Prostate gland (tissue), 2 donors: ENCODE results near the gene GLRX. TPM values are rescaled to one million over a fixed set of nuclear protein-coding genes. Genes with fewer than 3 reads are reported as not detected.

Experiments
- DNase-seq: peaks from one replicate; pipeline ENCODE4 v3.0.0-alpha.2; 2019; ENCODE audit warnings: low spot score
- H3K27ac ChIP-seq, 2 donors: fragments of 200-600 bp; sonication (generic); 2 replicates each; pipeline ENCODE4 v1.5.1; 2017 to 2019
- H3K27me3 ChIP-seq: fragments of 200-600 bp; sonication (generic); replicated peaks from 2 replicates; pipeline ENCODE4 v1.5.1; 2019; ENCODE audit not compliant: insufficient read depth
- H3K36me3 ChIP-seq, 2 donors: fragments of 200-600 bp; sonication (generic); 1 replicate in 1 of 2; 2 replicates in 1 of 2; pipeline versions ENCODE4 v1.5.1 to v1.8.1; 2017 to 2019
- H3K4me1 ChIP-seq: fragments of 200-600 bp; sonication (generic); replicated peaks from 2 replicates; pipeline ENCODE4 v1.5.1; 2019
- H3K4me3 ChIP-seq, 2 donors: fragments of 200-600 bp; sonication (generic); 2 replicates each; pipeline ENCODE4 v1.5.1; 2017 to 2019
- H3K9me3 ChIP-seq: fragments of 200-600 bp; sonication (generic); 2 replicates; pipeline ENCODE4 v1.5.1; 2017
- CTCF ChIP-seq, 4 experiments: fragments of 200-600 bp in 2 of 4; fragments of 450-650 bp in 2 of 4; sonication (generic) in 2 of 4; IDR thresholded peaks; 1 replicate in 3 of 4; 2 replicates in 1 of 4; pipeline ENCODE4 v1.5.1; 2016 to 2019; ENCODE audit warnings: antibody characterized with exemption in 4 of 4, mild to moderate bottlenecking in 2 of 4, moderate library complexity in 2 of 4
- POLR2A ChIP-seq: fragments of 450-650 bp; IDR thresholded peaks from one replicate; pipeline ENCODE4 v1.6.1; 2016; ENCODE audit warnings: antibody characterized with exemption, mild to moderate bottlenecking
- POLR2AphosphoS5 ChIP-seq: sonication (generic); formaldehyde crosslinking; IDR thresholded peaks from one replicate; pipeline ENCODE4 v1.6.1; 2017; ENCODE audit warnings: antibody characterized with exemption
- WGBS: methylation state at CpG from one replicate; pipeline ENCODE4 v1.1.5; 2018; 5-methylcytosine and 5-hydroxymethylcytosine counted together
- intact Hi-C: fragments of 100-400 bp; cut with DNase I; formaldehyde crosslinking; loops from one replicate; pipeline ENCODE4 v1.14.2; 2022
- total RNA-seq, 2 donors: library from RNA; depleted of rRNA; stranded (reverse); fragments of >200 nt; gene quantifications; one replicate each; pipeline ENCODE4 v1.1.0, GENCODE V29; 2016

Gene GLRX
- total RNA-seq, 2 donors from 2014 or later = 16.6 to 34.8 TPM

GRCh38 chr5:95783661-95784060 lies 38.9 kb downstream of the GLRX start:
- no peak for DNase-seq
- no peaks in the 10 kb centered on the region for H3K36me3 ChIP-seq
- no peaks in the 10 kb centered on the region for H3K9me3 ChIP-seq
- no peak overlapping the region for H3K27ac ChIP-seq
- H3K4me1 ChIP-seq = no peaks in the 10 kb centered on the region
- no peaks in the 10 kb centered on the region for H3K27me3 ChIP-seq
- intact Hi-C loops = loop anchor here (5.0 to 10.0 kb wide), 4 partner anchors 51 to 551 kb away; partner anchors contain the start of genes ELL2 and RHOBTB3
- TF ChIP-seq POLR2AphosphoS5 (no peak), POLR2A (no peak), CTCF (IDR thresholded peaks at IDR 0.05) (no peak)
- 95% methylated on average over 3 of the region's 3 CpGs for WGBS
- H3K4me3 ChIP-seq = no peak overlapping the region

DNA sequence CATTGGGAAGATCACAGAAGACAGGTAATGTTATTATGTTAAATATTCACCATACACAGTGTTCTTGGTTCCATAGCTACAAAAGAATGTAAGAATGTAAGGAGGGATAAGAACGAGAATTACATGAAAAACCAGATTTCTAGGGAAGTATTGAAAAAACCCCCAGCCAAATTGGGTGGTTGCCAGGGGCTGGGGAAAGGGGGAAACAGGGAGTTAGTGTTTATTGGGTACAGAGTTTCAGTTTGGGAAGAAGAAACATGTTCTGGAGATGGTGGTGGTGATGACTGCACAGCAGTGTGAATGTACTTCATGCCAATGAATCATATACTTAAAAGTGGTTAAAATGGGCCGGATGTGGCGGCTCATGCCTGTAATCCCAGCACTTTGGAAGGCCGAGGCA lies 40.3 kb downstream of the GLRX start:
- WGBS = 83% methylated on average over 4 of the region's 4 CpGs
- H3K4me1 ChIP-seq = no peaks in the 10 kb centered on the region
- TF ChIP-seq POLR2AphosphoS5 (no peak), CTCF (IDR thresholded peaks at IDR 0.05) (no peak), POLR2A (no peak)

DNA sequence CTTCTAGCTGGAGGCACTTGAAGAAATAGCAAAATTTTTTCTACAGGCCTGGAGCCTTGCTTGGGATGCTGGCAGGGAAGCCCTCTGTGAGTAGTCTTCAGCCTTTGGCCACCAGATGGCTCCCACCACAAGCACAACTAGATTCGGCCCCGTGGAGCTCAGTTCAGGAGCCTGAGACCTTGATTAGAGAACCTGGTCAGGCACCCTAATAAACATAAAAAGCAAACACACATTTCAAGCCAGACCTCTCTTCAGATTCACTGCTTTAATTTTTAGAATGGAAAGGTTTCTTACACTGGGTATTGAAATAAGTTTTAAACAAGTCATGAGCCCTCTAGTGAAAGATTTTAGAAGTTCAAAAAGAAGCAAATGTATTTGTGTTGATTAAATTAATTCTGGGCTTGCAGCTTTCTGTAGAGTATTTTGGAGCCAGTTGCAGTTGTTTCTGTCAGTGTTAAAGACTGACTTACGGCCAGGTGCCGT lies 41.4 kb downstream of the GLRX start:
- DNase-seq = peak; percentile 85
- WGBS = 10% methylated on average over 4 of the region's 4 CpGs
- Histone ChIP-seq H3K4me1 (no peaks in the 10 kb centered on the region), H3K27ac (peak overlapping the region; percentile 66 to 75), H3K4me3 (no peak overlapping the region), H3K9me3 (no peaks in the 10 kb centered on the region), H3K36me3 (no peaks in the 10 kb centered on the region), H3K27me3 (no peaks in the 10 kb centered on the region)
- intact Hi-C loops = loop anchor here (5.0 to 10.0 kb wide), 4 partner anchors 49 to 554 kb away; partner anchors contain the start of genes ELL2 and RHOBTB3
- TF ChIP-seq CTCF (IDR thresholded peaks at IDR 0.05) = peak; percentile 79 to 95 (median 86)
- TF ChIP-seq POLR2A = no peak
- peak; percentile 54 for TF ChIP-seq POLR2AphosphoS5

More for the DNA sequence above, 40.3 kb downstream of the GLRX start:
- Histone ChIP-seq H3K9me3 (no peaks in the 10 kb centered on the region), H3K36me3 (no peaks in the 10 kb centered on the region), H3K27ac (no peak overlapping the region), H3K4me3 (no peak overlapping the region), H3K27me3 (no peaks in the 10 kb centered on the region)
- intact Hi-C loops = loop anchor here (5.0 to 10.0 kb wide), 4 partner anchors 50 to 553 kb away; partner anchors contain the start of genes ELL2 and RHOBTB3
- no peak for DNase-seq

GRCh38 chr5:95780597-95780996 lies 41.9 kb downstream of the GLRX start:
- TF ChIP-seq CTCF (IDR thresholded peaks at IDR 0.05) = no peak
- no peak for TF ChIP-seq POLR2A
- no peak for TF ChIP-seq POLR2AphosphoS5
- no peaks in the 10 kb centered on the region for H3K9me3 ChIP-seq
- peak overlapping the region; percentile 66 to 75 for H3K27ac ChIP-seq
- peak; percentile 16 for DNase-seq
- no peaks in the 10 kb centered on the region for H3K4me1 ChIP-seq
- H3K4me3 ChIP-seq = no peak overlapping the region
- H3K36me3 ChIP-seq = no peaks in the 10 kb centered on the region
- 59% methylated on average over 7 of the region's 7 CpGs for WGBS
- H3K27me3 ChIP-seq = no peaks in the 10 kb centered on the region
- intact Hi-C loops = loop anchor here (5.0 to 10.0 kb wide), 4 partner anchors 48 to 554 kb away; partner anchors contain the start of genes ELL2 and RHOBTB3

DNA sequence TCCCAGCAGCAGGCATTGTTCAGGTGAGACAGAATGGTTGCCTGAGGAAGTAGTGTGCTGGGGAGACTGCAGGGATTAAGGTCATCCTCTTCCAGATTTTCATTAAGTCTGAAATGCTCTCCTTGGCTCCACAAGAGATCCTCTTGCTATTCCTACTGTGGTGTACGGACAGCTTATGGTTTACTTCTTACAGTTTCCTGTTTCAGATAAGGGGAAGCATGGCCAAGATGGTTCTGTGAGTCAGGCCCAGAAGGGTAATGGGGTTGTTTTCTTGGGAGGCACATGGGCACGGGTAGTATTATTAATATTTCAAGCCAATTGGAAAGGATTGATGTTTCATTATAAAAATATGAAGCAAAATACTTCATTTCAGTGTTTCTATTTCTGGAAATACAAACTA lies 42.9 kb downstream of the GLRX start:
- no peaks in the 10 kb centered on the region for H3K4me1 ChIP-seq
- no peaks in the 10 kb centered on the region for H3K27me3 ChIP-seq
- TF ChIP-seq POLR2A (no peak), POLR2AphosphoS5 (no peak), CTCF (IDR thresholded peaks at IDR 0.05) (no peak)
- H3K4me3 ChIP-seq = no peak overlapping the region
- no peaks in the 10 kb centered on the region for H3K9me3 ChIP-seq
- H3K36me3 ChIP-seq = no peaks in the 10 kb centered on the region
- H3K27ac ChIP-seq = peak overlapping the region; percentile 66 to 75
- intact Hi-C loops = loop anchor here (2.0 to 10.0 kb wide), 6 partner anchors 47 to 555 kb away; partner anchors contain the start of genes ELL2 and RHOBTB3
- 55% methylated on average over 2 of the region's 2 CpGs for WGBS
- DNase-seq = no peak
